Stimulated activated CD8-positive, alpha-beta memory T cell treated with anti-CD3 and anti-CD28 coated beads, Interleukin-15, amount 100 ng/mL, for 4 hours (primary cell): Measurements from ENCODE around the gene SMC4.

Source experiments
- DNase-seq, 2 donors: peaks; one replicate each; pipeline ENCODE4 v3.0.0-alpha.2; 2020; ENCODE audit warnings: low read depth in 2 of 2

Gene SMC4

DNA sequence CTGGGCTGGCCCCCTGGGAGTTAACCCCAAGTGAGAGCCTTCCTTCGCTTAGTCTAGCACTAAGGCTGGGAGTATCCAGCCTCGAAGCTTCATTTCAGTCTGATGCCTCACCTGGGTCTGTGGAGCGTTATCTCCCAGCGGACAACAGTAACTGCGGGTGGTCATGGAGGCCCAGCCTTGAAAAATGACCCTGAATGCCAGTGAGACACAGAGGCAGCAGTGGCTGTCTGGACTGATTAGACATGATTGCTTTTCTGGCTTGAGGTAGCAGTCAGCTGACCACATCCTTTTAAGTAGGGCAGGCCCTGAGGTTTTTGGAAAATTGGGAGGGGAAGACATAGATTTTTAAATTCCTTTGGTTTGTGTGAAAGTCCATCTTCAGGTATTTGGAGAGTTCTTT lies 78.3 kb downstream of the SMC4 start:
- no peak for DNase-seq

DNA sequence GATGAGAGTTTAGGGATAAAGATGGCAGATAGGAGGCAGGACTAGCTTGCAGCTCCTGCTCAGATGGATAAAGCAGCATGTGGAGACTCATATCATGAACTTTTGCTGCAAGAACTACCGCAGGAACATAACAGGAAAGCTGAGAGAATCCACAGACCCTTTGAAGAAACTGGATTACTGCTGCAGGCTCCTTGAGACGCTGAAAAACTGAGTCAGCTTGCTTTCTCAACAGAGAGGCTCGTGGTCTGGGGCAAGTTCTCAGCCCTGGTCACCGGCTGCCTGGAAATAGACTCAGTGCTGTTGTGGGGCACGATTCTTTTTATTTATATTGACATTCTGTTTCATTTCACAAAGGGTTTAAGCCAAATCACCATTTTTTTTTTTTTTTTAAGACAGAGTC lies 78.9 kb downstream of the SMC4 start:
- no peak for DNase-seq

DNA sequence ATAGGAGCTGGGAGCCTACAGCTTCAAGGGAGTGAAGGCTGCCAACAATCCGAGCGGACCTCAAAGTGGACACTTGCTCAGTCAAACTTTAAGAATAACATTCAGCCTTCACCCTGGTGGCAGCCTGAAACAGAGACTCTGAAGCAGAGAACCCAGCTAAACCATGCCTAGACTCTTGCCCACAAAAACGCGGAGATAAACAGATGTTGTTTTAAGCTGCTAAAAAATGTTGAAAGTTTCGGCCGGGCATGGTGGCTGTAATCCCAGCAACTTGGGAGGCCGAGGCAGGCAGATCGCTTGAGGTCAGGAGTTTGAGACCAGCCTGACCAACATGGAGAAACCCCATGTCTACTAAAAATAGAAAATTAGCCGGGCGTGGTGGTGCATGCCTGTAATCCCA lies 79.9 kb downstream of the SMC4 start:
- DNase-seq = no peak

DNA sequence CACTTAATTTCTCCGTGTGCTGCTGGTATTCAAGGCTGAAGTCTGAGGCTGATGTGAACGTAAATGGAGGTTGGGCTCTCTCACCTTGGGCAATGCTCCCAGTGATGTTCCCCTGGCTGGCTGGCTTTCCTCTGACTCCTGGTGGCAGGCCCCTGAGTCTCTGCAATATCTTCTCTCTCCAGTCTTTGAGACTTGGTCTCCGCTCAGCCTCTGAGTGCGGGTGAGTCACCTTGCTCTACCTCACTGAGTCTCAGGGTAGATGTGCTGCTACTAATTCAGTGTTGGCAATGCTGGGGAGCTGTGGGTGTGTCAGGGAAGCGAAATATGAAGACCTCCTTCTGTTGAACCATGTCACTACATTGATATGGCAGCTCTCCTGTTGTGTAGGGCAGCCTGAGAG lies 81.5 kb downstream of the SMC4 start:
- no peak for DNase-seq

DNA sequence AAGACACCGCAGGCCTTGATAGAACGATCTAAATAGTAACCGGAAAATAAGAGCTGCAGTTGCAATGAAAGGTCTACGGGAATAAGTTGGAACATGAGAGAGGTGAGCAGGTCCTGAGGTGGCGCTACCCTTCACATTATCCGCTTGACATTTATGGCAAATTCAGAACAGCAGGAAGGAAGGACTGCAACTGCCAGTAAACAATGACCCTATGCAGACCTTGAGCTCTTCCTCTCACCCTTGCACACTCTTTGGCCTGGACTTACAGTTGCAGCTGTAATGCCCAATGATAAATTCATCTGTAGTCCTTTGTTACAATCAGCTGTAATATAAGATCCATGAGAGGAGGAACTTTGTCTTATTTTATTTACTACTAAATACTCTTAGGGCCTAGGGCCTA lies 82.4 kb downstream of the SMC4 start:
- DNase-seq = no peak

DNA sequence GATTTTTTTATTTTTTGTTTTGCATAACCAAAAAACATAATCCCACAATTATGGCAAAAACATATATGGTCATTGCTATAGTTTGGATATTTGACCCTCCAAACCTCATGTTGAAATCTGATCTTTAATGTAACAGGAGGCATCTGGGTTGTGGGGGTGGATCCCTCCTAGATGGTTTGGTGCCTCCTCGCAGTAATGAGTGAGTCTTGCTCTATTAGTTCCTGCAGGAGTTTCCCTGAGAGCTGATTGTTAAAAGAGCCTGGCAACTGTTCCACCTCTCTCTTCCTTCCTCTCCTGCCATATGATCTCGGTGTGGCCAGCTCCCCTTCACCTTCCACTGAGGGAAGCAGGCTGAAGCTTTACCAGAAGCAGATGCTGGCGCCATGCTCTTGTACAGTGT lies 83.3 kb downstream of the SMC4 start:
- DNase-seq = no peak
